Kidney epithelial cell (primary cell): ENCODE data around the gene PPIA. TPM values are rescaled to one million over a fixed set of nuclear protein-coding genes. Genes with fewer than 3 reads are reported as not detected.

ENCODE experiments used
- DNase-seq: peaks from one replicate; pipeline ENCODE4 v3.0.0-alpha.2; 2010; ENCODE audit warnings: low read depth
- H3K27me3 ChIP-seq: 2 replicates; pipeline ENCODE4 v1.6.0; 2011; ENCODE audit warnings: low read length; ENCODE audit not compliant: control insufficient read depth, insufficient read depth
- H3K36me3 ChIP-seq: 2 replicates; pipeline ENCODE4 v1.5.1; 2011; ENCODE audit warnings: low read length; ENCODE audit not compliant: control insufficient read depth, insufficient read depth
- H3K4me3 ChIP-seq: 2 replicates; pipeline ENCODE4 v1.5.1; 2011; ENCODE audit warnings: low read depth, mild to moderate bottlenecking, control low read depth, low read length
- CTCF ChIP-seq: IDR thresholded peaks from 2 replicates; pipeline ENCODE4 v1.5.1; 2011; ENCODE audit warnings: mild to moderate bottlenecking, moderate library complexity, low read length, control low read depth, inconsistent platforms; ENCODE audit not compliant: insufficient read depth, poor library complexity, severe bottlenecking
- total RNA-seq: library from RNA; depleted of rRNA; stranded (reverse); fragments of >200 nt; gene quantifications from 2 replicates; pipeline ENCODE4 v1.2.3, GENCODE V29; 2015

Gene PPIA
- total RNA-seq, 1 donor from 2014 or later = 2,696 TPM

DNA sequence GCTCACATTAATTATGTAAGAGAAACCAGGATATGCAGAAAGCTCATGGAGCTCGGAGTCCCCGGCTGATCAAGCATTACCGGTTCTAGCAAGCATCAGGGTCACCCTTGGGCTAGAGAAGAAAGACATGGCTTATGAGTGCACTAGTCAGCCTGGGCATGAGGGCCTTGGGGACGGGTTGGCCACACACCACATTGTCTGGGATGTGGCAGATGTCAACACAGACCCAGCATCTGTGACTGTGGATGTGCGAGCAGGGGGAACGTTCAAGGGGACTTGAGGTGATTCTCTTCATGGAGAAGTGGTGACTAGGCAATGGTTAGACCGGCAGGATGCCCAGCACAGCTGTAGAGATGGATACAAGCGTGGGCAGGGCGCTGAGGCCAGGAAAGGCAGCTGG is 34.2 kb upstream of the PPIA start:
- Histone ChIP-seq H3K4me3 (no peak overlapping the region), H3K27me3 (no peaks in the 10 kb centered on the region), H3K36me3 (peaks cover 3% of the 10 kb centered on the region)
- DNase-seq = no peak
- TF ChIP-seq CTCF = no peak

DNA sequence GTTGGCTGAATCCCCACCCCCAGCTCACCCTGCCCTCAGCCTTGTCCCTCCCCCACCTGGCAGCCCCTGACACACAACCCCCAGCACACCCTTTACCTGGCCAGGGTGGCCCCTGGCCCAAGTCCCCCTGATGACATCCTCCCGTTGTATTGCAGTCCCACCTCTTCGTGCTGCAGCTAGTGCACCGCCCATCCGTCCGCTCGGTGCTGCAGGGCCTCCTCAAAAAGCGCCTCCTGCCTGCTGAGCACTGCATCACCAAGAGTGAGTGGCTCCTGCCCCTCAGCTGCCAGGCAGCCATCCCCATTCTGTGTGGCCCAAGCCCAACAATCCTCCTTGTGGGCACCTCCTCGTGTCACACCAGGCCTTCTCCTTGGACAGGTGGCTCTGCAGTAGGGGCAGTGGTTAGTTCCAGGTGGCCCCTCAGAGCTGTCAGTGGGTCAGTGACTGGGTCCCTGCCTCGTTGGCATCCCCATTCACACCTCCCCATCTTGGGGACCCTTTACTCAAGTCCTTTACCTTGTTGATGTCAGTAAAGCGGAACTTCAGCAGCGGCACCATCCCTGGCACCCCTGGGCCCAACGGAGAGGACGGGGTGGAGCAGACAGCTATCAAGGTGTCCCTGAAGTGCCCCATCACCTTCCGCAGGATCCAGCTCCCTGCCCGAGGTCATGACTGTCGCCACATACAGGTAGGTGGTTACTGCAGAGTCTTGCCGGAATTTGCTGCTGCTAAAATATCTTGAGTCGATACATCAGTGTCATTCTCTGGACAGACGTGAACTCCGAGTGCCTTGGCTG is 33.6 kb upstream of the PPIA start:
- no peak for TF ChIP-seq CTCF
- H3K36me3 ChIP-seq = peaks cover 3% of the 10 kb centered on the region

DNA sequence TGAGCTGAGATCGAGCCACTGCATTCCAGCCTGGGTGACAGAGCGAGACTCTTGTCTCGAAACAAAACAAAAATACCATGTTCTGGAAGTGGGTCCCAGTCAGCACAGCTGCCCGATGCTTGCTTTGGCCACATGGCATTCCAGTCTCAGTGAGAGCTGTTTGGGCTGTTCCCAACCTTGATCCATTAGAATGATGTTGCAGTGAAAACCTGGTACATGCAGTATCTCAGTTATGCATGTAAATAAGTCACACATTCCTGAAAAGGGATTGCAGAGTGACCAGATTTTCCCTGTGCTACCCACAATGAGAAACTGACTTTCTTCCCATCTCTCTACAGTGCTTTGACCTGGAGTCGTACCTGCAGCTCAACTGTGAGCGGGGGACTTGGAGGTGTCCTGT is 32.4 kb upstream of the PPIA start:
- no peak for DNase-seq
- Histone ChIP-seq H3K36me3 (peaks cover 3% of the 10 kb centered on the region), H3K27me3 (no peaks in the 10 kb centered on the region), H3K4me3 (no peak overlapping the region)
- TF ChIP-seq CTCF = no peak

More for the DNA sequence above, 33.6 kb upstream of the PPIA start:
- Histone ChIP-seq H3K4me3 (no peak overlapping the region), H3K27me3 (no peaks in the 10 kb centered on the region)
- no peak for DNase-seq

GRCh38 chr7:44764665-44765578 is 31.6 kb upstream of the PPIA start:
- Histone ChIP-seq H3K27me3 (no peaks in the 10 kb centered on the region), H3K4me3 (no peak overlapping the region), H3K36me3 (peaks cover 3% of the 10 kb centered on the region)
- TF ChIP-seq CTCF = no peak
- no peak for DNase-seq

DNA sequence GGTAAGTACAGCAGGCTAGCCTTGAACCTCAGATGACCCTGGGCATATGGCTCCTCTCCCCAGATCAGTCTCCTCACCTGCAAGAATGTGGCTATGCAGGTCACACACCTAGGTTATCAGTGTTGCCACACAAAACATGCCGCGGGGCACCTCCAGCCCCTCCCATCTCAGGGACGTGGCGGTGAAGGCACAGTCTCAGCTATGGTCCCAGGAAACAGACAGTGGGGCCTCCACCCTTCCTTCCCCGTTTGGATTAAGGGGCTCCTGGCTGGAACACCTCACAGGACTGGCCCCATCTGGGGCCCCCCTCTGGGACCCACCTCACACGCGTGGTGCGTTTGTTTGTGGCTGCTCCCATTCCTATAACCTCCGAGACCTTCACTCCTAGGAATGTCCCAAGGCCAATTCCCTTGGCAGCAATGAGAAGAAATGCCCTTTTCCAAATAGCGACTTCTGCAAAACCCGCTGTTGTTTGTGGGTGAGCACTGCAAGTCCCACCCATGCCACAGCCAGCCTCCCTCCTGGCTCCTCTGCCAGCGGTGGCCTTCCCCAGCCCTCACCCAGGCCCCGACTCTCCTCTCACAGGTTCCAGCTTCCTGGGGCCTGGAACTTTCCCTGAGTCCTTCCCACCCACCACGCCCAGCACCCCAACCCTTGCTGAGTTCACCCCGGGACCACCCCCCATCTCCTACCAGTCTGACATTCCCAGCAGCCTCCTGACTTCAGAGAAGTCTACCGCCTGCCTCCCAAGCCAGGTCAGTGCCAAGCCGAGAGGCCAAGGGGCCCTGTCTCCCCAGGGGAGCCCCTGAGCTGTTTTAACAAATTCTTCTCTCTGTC is 30.7 kb upstream of the PPIA start:
- Histone ChIP-seq H3K4me3 (no peak overlapping the region), H3K36me3 (peaks cover 3% of the 10 kb centered on the region), H3K27me3 (no peaks in the 10 kb centered on the region)
- DNase-seq = no peak
- TF ChIP-seq CTCF = no peak
